Spleen (tissue), 7 donors: ENCODE measurements around the gene RCN2.

Source experiments
- CTCF ChIP-seq, 11 experiments: fragments of 200-600 bp in 7 of 11; fragments of 450-650 bp in 4 of 11; sonication (generic) in 4 of 11; IDR thresholded peaks in 8 of 11; conservative IDR thresholded peaks in 3 of 11; 1 replicate in 7 of 11; 2 replicates in 4 of 11; pipeline versions ENCODE4 v1.4.0 to v1.8.0; 2016 to 2021; ENCODE audit warnings: antibody characterized with exemption in 11 of 11, inconsistent platforms in 4 of 11, mild to moderate bottlenecking in 1 of 11
- POLR2AphosphoS5 ChIP-seq, 3 donors: sonication (generic); formaldehyde crosslinking; IDR thresholded peaks; one replicate each; pipeline ENCODE4 v1.5.1; 2017; ENCODE audit warnings: antibody characterized with exemption in 3 of 3
- donor health status: DM: no; HTN: no; CAD: no; lungs with moderate emphysema.
- donor health status: DM: no; HTN: no; CAD: no.
- donor health status: DM: no; HTN: no; CAD: no.

- TF ChIP-seq POLR2AphosphoS5 (IDR thresholded peaks at IDR 0.05) (no peak), CTCF (IDR thresholded peaks at IDR 0.05 in 8 of 11, conservative IDR thresholded peaks at IDR 0.05 in 3 of 11) (no peak)
Measured at GRCh38 chr15:76988867-76989780, 57.6 kb downstream of the RCN2 start.
